Neuronal stem cell (in vitro differentiated cells): ENCODE results near the gene PLXNA4.

ENCODE experiments used
- DNase-seq: peaks from one replicate; pipeline ENCODE4 v3.0.0-alpha.2; 2013; ENCODE audit warnings: low spot score
- H2AFZ ChIP-seq: one replicate; pipeline ENCODE4 v1.6.1; 2013; ENCODE audit warnings: mild to moderate bottlenecking, low read length, inconsistent platforms
- H2AK5ac ChIP-seq: 2 replicates; pipeline ENCODE4 v1.6.1; 2013; ENCODE audit warnings: low read depth, mild to moderate bottlenecking, inconsistent platforms, low read length, moderate library complexity, mixed read lengths
- H2BK120ac ChIP-seq: 2 replicates; pipeline ENCODE4 v1.6.1; 2013; ENCODE audit warnings: low read depth, mild to moderate bottlenecking, inconsistent platforms, low read length, moderate library complexity, mixed read lengths
- H2BK12ac ChIP-seq: one replicate; pipeline ENCODE4 v1.6.1; 2013; ENCODE audit warnings: low read length, inconsistent platforms
- H2BK15ac ChIP-seq: 2 replicates; pipeline ENCODE4 v1.6.1; 2013; ENCODE audit warnings: mild to moderate bottlenecking, low read length, inconsistent platforms, mixed read lengths
- H2BK5ac ChIP-seq: one replicate; pipeline ENCODE4 v1.6.1; 2013; ENCODE audit warnings: inconsistent platforms, mild to moderate bottlenecking, low read length, moderate library complexity
- H3K14ac ChIP-seq: one replicate; pipeline ENCODE4 v1.6.1; 2013; ENCODE audit warnings: low read length, inconsistent platforms
- H3K18ac ChIP-seq: 2 replicates; pipeline ENCODE4 v1.6.1; 2013; ENCODE audit warnings: low read length, inconsistent platforms
- H3K23ac ChIP-seq: 2 replicates; pipeline ENCODE4 v1.6.1; 2013; ENCODE audit warnings: low read depth, mild to moderate bottlenecking, mixed read lengths, low read length, inconsistent platforms; ENCODE audit not compliant: poor library complexity
- H3K27ac ChIP-seq: replicated peaks from 3 replicates; pipeline ENCODE4 v1.5.1; 2013; ENCODE audit warnings: low read length, inconsistent platforms
- H3K27me3 ChIP-seq, 3 experiments: 2 replicates each; pipeline ENCODE4 v1.6.1; 2013; ENCODE audit warnings: low read length in 3 of 3, mild to moderate bottlenecking in 2 of 3, inconsistent platforms in 1 of 3, low read depth in 1 of 3, mixed read lengths in 1 of 3, moderate library complexity in 1 of 3; ENCODE audit not compliant: control insufficient read depth in 3 of 3, insufficient read depth in 3 of 3
- H3K36me3 ChIP-seq, 2 donors: replicated peaks in 1 of 2; 2 replicates each; pipeline ENCODE4 v1.6.1; 2013; ENCODE audit warnings: low read length in 2 of 2; ENCODE audit not compliant: control insufficient read depth in 2 of 2, insufficient read depth in 2 of 2
- H3K4ac ChIP-seq: 2 replicates; pipeline ENCODE4 v1.6.1; 2013; ENCODE audit warnings: inconsistent platforms, mild to moderate bottlenecking, low read length, moderate library complexity
- H3K4me1 ChIP-seq, 2 donors: 1 replicate in 1 of 2; 2 replicates in 1 of 2; pipeline ENCODE4 v1.6.1; 2013; ENCODE audit warnings: low read length in 2 of 2, low read depth in 1 of 2; ENCODE audit not compliant: control insufficient read depth in 2 of 2, insufficient read depth in 1 of 2
- H3K4me2 ChIP-seq: one replicate; pipeline ENCODE4 v1.6.1; 2013; ENCODE audit warnings: mild to moderate bottlenecking, low read length, inconsistent platforms; ENCODE audit not compliant: insufficient read depth, poor library complexity, severe bottlenecking
- H3K4me3 ChIP-seq, 2 donors: 2 replicates each; pipeline ENCODE4 v1.5.1; 2013; ENCODE audit warnings: low read length in 2 of 2, mild to moderate bottlenecking in 2 of 2, inconsistent platforms in 1 of 2, moderate library complexity in 1 of 2
- H3K79me1 ChIP-seq: one replicate; pipeline ENCODE4 v1.6.1; 2013; ENCODE audit warnings: low read depth, mild to moderate bottlenecking, inconsistent platforms, low read length, moderate library complexity
- H3K9ac ChIP-seq: one replicate; pipeline ENCODE4 v1.6.1; 2013; ENCODE audit warnings: mild to moderate bottlenecking, low read depth, low read length, inconsistent platforms; ENCODE audit not compliant: poor library complexity
- H3K9me3 ChIP-seq, 2 donors: replicated peaks in 1 of 2; 2 replicates each; pipeline versions ENCODE3 to v1.6.1; 2013; ENCODE audit warnings: low read length in 2 of 2, mild to moderate bottlenecking in 2 of 2, inconsistent platforms in 1 of 2, low read depth in 1 of 2, mixed read lengths in 1 of 2, moderate library complexity in 1 of 2; ENCODE audit not compliant: control insufficient read depth in 2 of 2, insufficient read depth in 1 of 2
- H4K8ac ChIP-seq: one replicate; pipeline ENCODE4 v1.6.1; 2013; ENCODE audit warnings: low read depth, mild to moderate bottlenecking, inconsistent platforms, low read length, moderate library complexity
- H4K91ac ChIP-seq: one replicate; pipeline ENCODE4 v1.6.1; 2013; ENCODE audit warnings: low read length, low read depth, mild to moderate bottlenecking, inconsistent platforms; ENCODE audit not compliant: poor library complexity
- WGBS, 2 donors: extraction: QIAGEN DNeasy Blood & Tissue Kit; methylation state at CpG; one replicate each; pipeline ENCODE4 v1.1.7; 2013; ENCODE audit warnings: missing lambda C conversion rate in 2 of 2, mixed read lengths in 1 of 2; ENCODE audit not compliant: insufficient read length in 2 of 2, insufficient replicate concordance in 1 of 2; ENCODE audit errors: extremely low coverage in 2 of 2; 5-methylcytosine and 5-hydroxymethylcytosine counted together

Gene PLXNA4

DNA sequence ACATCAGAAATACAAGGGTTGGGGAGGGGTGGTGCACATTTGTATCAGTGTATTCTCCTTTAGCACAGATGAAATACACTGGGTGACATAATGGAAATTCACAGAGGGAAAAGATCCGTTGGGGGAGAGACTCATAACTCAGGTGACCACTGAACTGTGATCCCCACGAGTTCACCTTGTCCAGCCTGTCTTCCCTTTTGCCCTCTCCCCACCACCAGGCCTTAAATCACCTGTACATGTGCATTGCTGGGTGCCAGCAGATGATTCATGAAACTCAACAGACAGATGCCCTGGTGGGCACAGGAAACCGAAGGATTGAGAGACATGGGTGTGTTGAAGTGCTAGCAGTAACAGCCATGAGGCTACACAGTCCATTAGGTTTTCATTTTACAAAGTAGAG, 253.3 kb downstream of the PLXNA4 start:
- no peak overlapping the region for H2BK15ac ChIP-seq
- no peak overlapping the region for H4K8ac ChIP-seq
- no peak overlapping the region for H3K23ac ChIP-seq
- no CpG with 5 or more reads among the region's 3 CpGs for WGBS, 2 donors
- H3K36me3 ChIP-seq = no peaks in the 10 kb centered on the region
- H2BK120ac ChIP-seq = no peak overlapping the region
- H3K4me1 ChIP-seq = peaks cover 0 to 3% of the 10 kb centered on the region in 2 donors
- H2AK5ac ChIP-seq = no peak overlapping the region
- H3K4me3 ChIP-seq = no peak overlapping the region
- H3K27me3 ChIP-seq = peaks cover 0 to 4% (median 0%) of the 10 kb centered on the region in 3 experiments
- no peak overlapping the region for H3K4ac ChIP-seq
- H3K79me1 ChIP-seq = no peaks in the 10 kb centered on the region
- no peak overlapping the region for H4K91ac ChIP-seq
- H3K14ac ChIP-seq = no peak overlapping the region
- no peak overlapping the region for H3K27ac ChIP-seq
- no peaks in the 10 kb centered on the region for H3K9me3 ChIP-seq
- H3K18ac ChIP-seq = no peak overlapping the region
- no peak overlapping the region for H2BK12ac ChIP-seq
- no peak overlapping the region for H2BK5ac ChIP-seq
- no peak overlapping the region for H2AFZ ChIP-seq
- no peak overlapping the region for H3K9ac ChIP-seq
- no peak overlapping the region for H3K4me2 ChIP-seq
- DNase-seq = no peak

DNA sequence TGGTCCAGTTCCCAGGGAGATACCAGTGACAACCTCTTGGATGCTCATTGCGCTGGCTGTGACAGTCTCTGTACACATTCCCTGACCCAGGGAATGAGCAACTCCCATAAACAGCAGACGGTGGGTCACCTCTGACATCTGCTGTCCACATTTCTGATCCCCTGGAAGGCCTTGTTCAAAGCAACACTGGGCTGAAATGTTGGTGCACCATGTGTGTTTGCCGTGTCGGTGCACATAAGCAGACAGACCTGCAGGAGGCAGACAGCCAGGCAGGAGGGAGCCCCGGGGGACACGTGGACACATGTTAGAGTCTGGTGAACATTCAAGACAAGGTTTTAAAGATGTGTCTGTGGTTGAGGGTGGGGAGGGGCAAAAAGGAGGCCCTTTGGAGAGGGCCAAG, 254.9 kb downstream of the PLXNA4 start:
- no peak for DNase-seq
- H3K23ac ChIP-seq = no peak overlapping the region
- no CpG with 5 or more reads among the region's 6 CpGs for WGBS, 2 donors

GRCh38 chr7:132319481-132319880, 256.8 kb downstream of the PLXNA4 start:
- peaks cover 0 to 5% of the 10 kb centered on the region in 2 donors for H3K4me1 ChIP-seq
- H2BK5ac ChIP-seq = no peak overlapping the region
- H3K9ac ChIP-seq = no peak overlapping the region
- no peak overlapping the region for H2AFZ ChIP-seq
- no peaks in the 10 kb centered on the region for H3K79me1 ChIP-seq
- no peak overlapping the region for H3K4me3 ChIP-seq
- DNase-seq = no peak
- no peak overlapping the region for H3K27ac ChIP-seq
- H3K4me2 ChIP-seq = no peak overlapping the region
- H4K8ac ChIP-seq = no peak overlapping the region
- no peak overlapping the region for H3K14ac ChIP-seq
- H3K23ac ChIP-seq = no peak overlapping the region
- no peak overlapping the region for H4K91ac ChIP-seq
- no peak overlapping the region for H3K4ac ChIP-seq
- H3K27me3 ChIP-seq = no peaks in the 10 kb centered on the region
- H3K18ac ChIP-seq = no peak overlapping the region
- H2BK12ac ChIP-seq = no peak overlapping the region
- H2BK15ac ChIP-seq = no peak overlapping the region
- WGBS, 2 donors = no CpG with 5 or more reads among the region's 6 CpGs
- no peak overlapping the region for H2BK120ac ChIP-seq
- no peaks in the 10 kb centered on the region for H3K36me3 ChIP-seq
- no peak overlapping the region for H2AK5ac ChIP-seq
- H3K9me3 ChIP-seq = no peaks in the 10 kb centered on the region

More for the DNA sequence above, 254.9 kb downstream of the PLXNA4 start:
- H3K9me3 ChIP-seq = no peaks in the 10 kb centered on the region
- peaks cover 0 to 4% (median 0%) of the 10 kb centered on the region in 3 experiments for H3K27me3 ChIP-seq
- no peak overlapping the region for H4K8ac ChIP-seq
- H2BK15ac ChIP-seq = no peak overlapping the region
- H2BK12ac ChIP-seq = no peak overlapping the region
- H3K18ac ChIP-seq = no peak overlapping the region
- H3K27ac ChIP-seq = no peak overlapping the region
- H3K36me3 ChIP-seq = no peaks in the 10 kb centered on the region
- no peak overlapping the region for H2BK5ac ChIP-seq
- H3K9ac ChIP-seq = no peak overlapping the region
- H3K4me1 ChIP-seq = peaks cover 0 to 5% of the 10 kb centered on the region in 2 donors
- H3K14ac ChIP-seq = no peak overlapping the region
- H2AFZ ChIP-seq = no peak overlapping the region
- peak overlapping the region; percentile 7 for H4K91ac ChIP-seq
- H3K4ac ChIP-seq = no peak overlapping the region
- H3K4me3 ChIP-seq = no peak overlapping the region
- H2AK5ac ChIP-seq = no peak overlapping the region
- no peak overlapping the region for H2BK120ac ChIP-seq
- H3K79me1 ChIP-seq = no peaks in the 10 kb centered on the region
- H3K4me2 ChIP-seq = no peak overlapping the region

- Histone ChIP-seq H3K27ac (no peak overlapping the region), H3K18ac (peak overlapping the region; percentile 15), H3K4me3 (no peak overlapping the region), H3K14ac (no peak overlapping the region), H3K23ac (peak overlapping the region; percentile 14), H3K4me1 (peaks cover 0 to 5% of the 10 kb centered on the region in 2 donors), H3K4ac (no peak overlapping the region), H3K27me3 (no peaks in the 10 kb centered on the region), H2AFZ (peak overlapping the region; percentile 78), H3K4me2 (no peak overlapping the region), H3K9ac (no peak overlapping the region), H3K36me3 (no peaks in the 10 kb centered on the region), H2BK5ac (no peak overlapping the region), H2BK12ac (no peak overlapping the region), H3K9me3 (no peaks in the 10 kb centered on the region), H2BK120ac (no peak overlapping the region), H2AK5ac (peak overlapping the region; percentile 42), H4K91ac (no peak overlapping the region), H4K8ac (no peak overlapping the region), H3K79me1 (no peaks in the 10 kb centered on the region), H2BK15ac (no peak overlapping the region)
- no CpG with 5 or more reads among the region's 20 CpGs for WGBS, 2 donors
- DNase-seq = peak; percentile 86
These were observed 257.6 kb downstream of the PLXNA4 start for GRCh38 chr7:132318352-132319318.
